Measurements from ENCODE around the gene LIME1.
A peak's percentile ranks its signal among the peaks of the same experiment; 100 is the strongest.

The LIME1 gene

GRCh38 chr20:63701051-63701328 lies 35.5 kb upstream of the LIME1 start:
- TF ChIP-seq CTCF (IDR thresholded peaks at IDR 0.05; ENCODE audit: low read depth, low read length) = no peak
- Histone ChIP-seq H3K36me3 (peaks cover 42% of the 10 kb centered on the region), H3K27ac (no peak overlapping the region)

GRCh38 chr20:63701329-63702035 lies 35.0 kb upstream of the LIME1 start:
- Histone ChIP-seq H3K4me3 (ENCODE audit: low read depth, low read length) (no peak overlapping the region), H3K27ac (no peak overlapping the region), H3K9me3 (ENCODE audit: severe bottlenecking) (no peaks in the 10 kb centered on the region), H3K27me3 (ENCODE audit: insufficient read depth, low read depth, severe bottlenecking) (no peaks in the 10 kb centered on the region), H3K36me3 (peaks cover 45% of the 10 kb centered on the region)
- no peak for DNase-seq
- TF ChIP-seq CTCF (IDR thresholded peaks at IDR 0.05; ENCODE audit: low read depth, low read length) = no peak

More at GRCh38 chr20:63701051-63701328, 35.5 kb upstream of the LIME1 start:
- no peak for DNase-seq
- H3K9me3 ChIP-seq (ENCODE audit: severe bottlenecking) = no peaks in the 10 kb centered on the region
- H3K27me3 ChIP-seq (ENCODE audit: insufficient read depth, low read depth, severe bottlenecking) = no peaks in the 10 kb centered on the region
- H3K4me3 ChIP-seq (ENCODE audit: low read depth, low read length) = no peak overlapping the region

GRCh38 chr20:63702036-63702665 lies 34.3 kb upstream of the LIME1 start:
- Histone ChIP-seq H3K4me3 (ENCODE audit: low read depth, low read length) (no peak overlapping the region), H3K27ac (no peak overlapping the region), H3K9me3 (ENCODE audit: severe bottlenecking) (no peaks in the 10 kb centered on the region), H3K27me3 (ENCODE audit: insufficient read depth, low read depth, severe bottlenecking) (no peaks in the 10 kb centered on the region), H3K36me3 (peaks cover 43% of the 10 kb centered on the region)
- no peak for DNase-seq
- no peak for TF ChIP-seq CTCF (IDR thresholded peaks at IDR 0.05; ENCODE audit: low read depth, low read length)

GRCh38 chr20:63702751-63703470 lies 33.6 kb upstream of the LIME1 start:
- Histone ChIP-seq H3K4me3 (ENCODE audit: low read depth, low read length) (no peak overlapping the region), H3K9me3 (ENCODE audit: severe bottlenecking) (no peaks in the 10 kb centered on the region), H3K27ac (no peak overlapping the region), H3K36me3 (peaks cover 39% of the 10 kb centered on the region), H3K27me3 (ENCODE audit: insufficient read depth, low read depth, severe bottlenecking) (no peaks in the 10 kb centered on the region)
- no peak for TF ChIP-seq CTCF (IDR thresholded peaks at IDR 0.05; ENCODE audit: low read depth, low read length)
- DNase-seq = no peak

- Histone ChIP-seq H3K36me3 (peaks cover 37% of the 10 kb centered on the region), H3K9me3 (ENCODE audit: severe bottlenecking) (no peaks in the 10 kb centered on the region), H3K27me3 (ENCODE audit: insufficient read depth, low read depth, severe bottlenecking) (no peaks in the 10 kb centered on the region), H3K27ac (no peak overlapping the region), H3K4me3 (ENCODE audit: low read depth, low read length) (no peak overlapping the region)
- DNase-seq = peak; percentile 9
- no peak for TF ChIP-seq CTCF (IDR thresholded peaks at IDR 0.05; ENCODE audit: low read depth, low read length)
These were observed 32.9 kb upstream of the LIME1 start for GRCh38 chr20:63703471-63703975.
